Esophagus muscularis mucosa (tissue), 4 donors: ENCODE measurements around the gene MAP1LC3B2.

Experiments used
- EP300 ChIP-seq: sonication (generic); formaldehyde crosslinking; IDR thresholded peaks from one replicate; pipeline ENCODE4 v1.6.1; 2017; ENCODE audit warnings: antibody characterized with exemption
- POLR2A ChIP-seq: fragments of 450-650 bp; IDR thresholded peaks from one replicate; pipeline ENCODE4 v1.6.1; 2017; ENCODE audit warnings: antibody characterized with exemption, moderate library complexity, mild to moderate bottlenecking, low read depth
- TF ChIP-seq, protein P1 (sequence below), 3 experiments: fragments of 200-600 bp in 2 of 3; fragments of 450-650 bp in 1 of 3; sonication (generic) in 2 of 3; IDR thresholded peaks; one replicate each; pipeline ENCODE4 v1.5.1; 2017 to 2019; ENCODE audit warnings: antibody characterized with exemption in 3 of 3, mild to moderate bottlenecking in 2 of 3, moderate library complexity in 1 of 3

GRCh38 chr12:116598311-116599284 lies 39.4 kb downstream of the MAP1LC3B2 start:
- TF ChIP-seq, protein P1, sequence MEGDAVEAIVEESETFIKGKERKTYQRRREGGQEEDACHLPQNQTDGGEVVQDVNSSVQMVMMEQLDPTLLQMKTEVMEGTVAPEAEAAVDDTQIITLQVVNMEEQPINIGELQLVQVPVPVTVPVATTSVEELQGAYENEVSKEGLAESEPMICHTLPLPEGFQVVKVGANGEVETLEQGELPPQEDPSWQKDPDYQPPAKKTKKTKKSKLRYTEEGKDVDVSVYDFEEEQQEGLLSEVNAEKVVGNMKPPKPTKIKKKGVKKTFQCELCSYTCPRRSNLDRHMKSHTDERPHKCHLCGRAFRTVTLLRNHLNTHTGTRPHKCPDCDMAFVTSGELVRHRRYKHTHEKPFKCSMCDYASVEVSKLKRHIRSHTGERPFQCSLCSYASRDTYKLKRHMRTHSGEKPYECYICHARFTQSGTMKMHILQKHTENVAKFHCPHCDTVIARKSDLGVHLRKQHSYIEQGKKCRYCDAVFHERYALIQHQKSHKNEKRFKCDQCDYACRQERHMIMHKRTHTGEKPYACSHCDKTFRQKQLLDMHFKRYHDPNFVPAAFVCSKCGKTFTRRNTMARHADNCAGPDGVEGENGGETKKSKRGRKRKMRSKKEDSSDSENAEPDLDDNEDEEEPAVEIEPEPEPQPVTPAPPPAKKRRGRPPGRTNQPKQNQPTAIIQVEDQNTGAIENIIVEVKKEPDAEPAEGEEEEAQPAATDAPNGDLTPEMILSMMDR (IDR thresholded peaks at IDR 0.05) = no peak
- TF ChIP-seq POLR2A (no peak), EP300 (no peak)
